22Rv1 (cell line): Measurements from ENCODE around the gene AHCYL2.

Experiments
- ZFX ChIP-seq: fragments of 450-650 bp; IDR thresholded peaks from 2 replicates; pipeline ENCODE4 v1.6.1; 2017; ENCODE audit warnings: antibody characterized with exemption, borderline replicate concordance
- TF ChIP-seq, protein P1 (sequence below): fragments of 450-650 bp; IDR thresholded peaks from 2 replicates; pipeline ENCODE4 v1.5.1; 2017; ENCODE audit warnings: mild to moderate bottlenecking

DNA sequence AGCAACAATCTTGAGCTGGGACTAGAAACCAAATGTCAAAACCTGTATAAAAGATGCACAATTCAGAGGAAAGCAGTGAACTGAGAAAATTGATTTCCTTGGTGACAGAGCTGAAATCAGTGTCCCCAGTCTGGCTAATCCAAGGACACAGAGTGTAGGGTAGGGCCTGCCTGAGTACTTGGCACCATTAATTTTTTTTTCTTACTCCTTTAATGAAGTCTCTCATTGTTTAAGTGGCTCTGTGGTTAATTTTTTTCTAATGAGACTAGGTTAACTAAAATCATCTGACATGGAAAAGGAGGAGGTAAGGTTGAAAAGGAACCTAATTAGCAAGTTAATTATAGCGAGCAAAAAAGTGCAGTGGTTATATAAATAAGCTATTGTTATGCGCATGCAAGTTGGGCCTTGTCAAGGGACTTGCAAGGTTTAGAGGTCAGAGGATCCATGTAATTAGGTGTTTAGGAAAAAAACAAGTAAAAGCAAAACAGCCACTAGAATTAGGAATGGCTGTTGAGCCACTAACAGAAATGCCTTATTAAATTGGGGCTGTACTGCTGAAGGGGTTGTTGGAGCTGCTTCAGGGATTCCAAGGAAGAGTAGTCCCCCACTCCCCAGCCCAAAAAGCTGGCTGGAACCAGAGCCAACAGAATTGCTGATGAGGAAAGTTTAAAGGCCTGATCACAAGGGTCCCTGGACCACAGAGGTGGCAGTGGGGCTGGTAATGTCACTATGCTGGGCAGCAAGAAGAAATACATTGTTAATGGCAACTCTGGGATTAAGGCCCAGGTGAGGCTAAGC is 150.5 kb downstream of the AHCYL2 start:
- TF ChIP-seq, protein P1, sequence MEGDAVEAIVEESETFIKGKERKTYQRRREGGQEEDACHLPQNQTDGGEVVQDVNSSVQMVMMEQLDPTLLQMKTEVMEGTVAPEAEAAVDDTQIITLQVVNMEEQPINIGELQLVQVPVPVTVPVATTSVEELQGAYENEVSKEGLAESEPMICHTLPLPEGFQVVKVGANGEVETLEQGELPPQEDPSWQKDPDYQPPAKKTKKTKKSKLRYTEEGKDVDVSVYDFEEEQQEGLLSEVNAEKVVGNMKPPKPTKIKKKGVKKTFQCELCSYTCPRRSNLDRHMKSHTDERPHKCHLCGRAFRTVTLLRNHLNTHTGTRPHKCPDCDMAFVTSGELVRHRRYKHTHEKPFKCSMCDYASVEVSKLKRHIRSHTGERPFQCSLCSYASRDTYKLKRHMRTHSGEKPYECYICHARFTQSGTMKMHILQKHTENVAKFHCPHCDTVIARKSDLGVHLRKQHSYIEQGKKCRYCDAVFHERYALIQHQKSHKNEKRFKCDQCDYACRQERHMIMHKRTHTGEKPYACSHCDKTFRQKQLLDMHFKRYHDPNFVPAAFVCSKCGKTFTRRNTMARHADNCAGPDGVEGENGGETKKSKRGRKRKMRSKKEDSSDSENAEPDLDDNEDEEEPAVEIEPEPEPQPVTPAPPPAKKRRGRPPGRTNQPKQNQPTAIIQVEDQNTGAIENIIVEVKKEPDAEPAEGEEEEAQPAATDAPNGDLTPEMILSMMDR: no peak
- no peak for TF ChIP-seq ZFX
